ENCODE measurements around the gene NPLOC4.

DNA sequence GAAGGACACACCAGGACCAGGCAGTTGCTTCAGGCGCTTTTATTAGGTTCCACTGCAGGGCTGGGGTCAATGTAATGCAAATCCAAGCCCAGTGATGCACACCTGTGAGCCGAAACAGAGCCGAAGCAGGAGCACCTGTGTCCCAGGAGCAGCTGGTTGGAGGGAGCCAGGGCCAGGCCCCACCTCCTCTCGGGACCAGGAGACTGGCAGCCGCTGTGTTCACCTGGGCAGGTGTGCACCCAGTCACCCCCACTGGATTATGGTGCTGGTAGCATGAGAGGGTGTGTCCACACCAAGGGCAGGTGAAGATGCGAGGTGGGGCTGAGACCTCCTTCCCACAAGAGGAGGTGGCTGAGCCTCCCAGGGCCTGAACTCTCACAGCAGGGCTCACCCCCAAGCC is 80.0 kb downstream of the NPLOC4 start:
- TF ChIP-seq TAF1 (IDR thresholded peaks at IDR 0.05; ENCODE audit: borderline replicate concordance, insufficient read depth, low read length) (no peak), REST (IDR thresholded peaks at IDR 0.05; ENCODE audit: insufficient read depth in 1 of 2, low read depth in 2 of 2, low read length in 2 of 2) (no peak), POLR2AphosphoS5 (IDR thresholded peaks at IDR 0.05; ENCODE audit: low read depth, low read length) (no peak; the same call in 1 of the 2 replicates)
